Epidermal melanocyte (primary cell): ENCODE measurements around the gene CD80.
A peak's percentile ranks its signal among the peaks of the same experiment; 100 is the strongest.

Experiments used
- DNase-seq: peaks from one replicate; pipeline ENCODE4 v3.0.0; 2011; ENCODE audit warnings: low spot score; ENCODE audit not compliant: insufficient read length

Gene CD80

DNA sequence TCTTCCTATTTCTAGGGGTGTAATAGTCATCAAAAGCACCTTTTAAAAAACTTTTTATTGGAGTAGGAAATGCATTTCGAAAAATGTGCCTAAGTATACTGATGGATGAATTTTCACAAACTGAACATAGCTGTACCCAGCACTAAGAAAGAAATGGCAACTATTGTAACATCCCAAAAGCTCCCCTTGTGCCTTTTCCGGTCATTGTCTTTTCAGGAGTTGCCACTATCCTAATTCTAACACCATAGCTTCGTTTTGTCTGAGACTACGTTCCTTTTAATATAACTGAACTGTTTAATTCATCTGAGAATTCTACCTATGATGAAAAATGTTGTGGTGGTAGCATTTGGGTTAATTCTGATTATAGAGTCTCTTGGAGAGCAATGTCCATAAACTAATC lies 59.1 kb downstream of the CD80 start:
- no peak for DNase-seq

DNA sequence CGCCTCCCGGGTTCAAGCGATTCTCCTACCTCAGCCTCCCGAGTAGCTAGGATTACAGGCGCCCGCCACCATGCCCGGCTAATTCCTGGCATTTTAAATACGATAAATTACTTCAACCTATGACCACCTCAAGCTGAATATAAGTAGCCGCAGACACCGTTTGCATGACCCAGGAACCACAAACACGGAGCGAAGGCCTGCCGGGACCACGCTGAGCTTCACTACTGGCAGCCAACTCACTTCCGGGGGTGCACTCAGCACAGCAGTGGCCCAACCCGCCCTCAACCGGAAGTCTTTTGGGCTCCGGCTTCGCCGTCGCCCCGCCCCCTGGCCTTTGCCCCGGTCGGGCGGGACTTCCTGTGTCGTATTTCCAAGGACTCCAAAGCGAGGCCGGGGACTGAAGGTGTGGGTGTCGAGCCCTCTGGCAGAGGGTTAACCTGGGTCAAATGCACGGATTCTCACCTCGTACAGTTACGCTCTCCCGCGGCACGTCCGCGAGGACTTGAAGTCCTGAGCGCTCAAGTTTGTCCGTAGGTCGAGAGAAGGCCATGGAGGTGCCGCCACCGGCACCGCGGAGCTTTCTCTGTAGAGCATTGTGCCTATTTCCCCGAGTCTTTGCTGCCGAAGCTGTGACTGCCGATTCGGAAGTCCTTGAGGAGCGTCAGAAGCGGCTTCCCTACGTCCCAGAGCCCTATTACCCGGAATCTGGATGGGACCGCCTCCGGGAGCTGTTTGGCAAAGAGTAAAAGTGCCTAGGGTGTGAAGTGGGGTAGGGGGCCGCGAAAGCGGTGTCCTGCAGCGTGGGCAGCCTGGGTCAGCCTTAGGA lies 61.0 kb downstream of the CD80 start, which contains the start of gene TIMMDC1:
TSS of gene TIMMDC1 (plus strand) at position 362 of the 826 bp plus-strand sequence. CDS start at position 549, 187 bp downstream.
- DNase-seq = peak; percentile 95

DNA sequence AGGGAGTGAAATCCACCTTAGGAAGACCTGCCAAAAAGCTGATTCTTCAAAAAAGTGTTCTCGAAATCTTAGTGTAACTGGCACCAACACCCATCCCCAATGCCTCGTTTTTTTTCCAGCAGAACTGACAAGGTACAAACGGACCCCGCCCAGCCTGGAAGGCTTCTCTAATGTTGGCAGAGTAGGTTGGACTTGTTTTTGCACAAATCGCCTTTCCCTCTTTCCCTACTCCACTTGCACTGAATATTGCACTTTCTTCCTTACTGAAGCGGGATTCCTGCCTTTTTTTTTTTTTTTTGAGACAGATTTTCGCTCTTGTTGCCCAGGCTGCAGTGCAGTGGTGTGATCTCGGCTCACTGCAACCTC lies 61.6 kb downstream of the CD80 start:
- no peak for DNase-seq

DNA sequence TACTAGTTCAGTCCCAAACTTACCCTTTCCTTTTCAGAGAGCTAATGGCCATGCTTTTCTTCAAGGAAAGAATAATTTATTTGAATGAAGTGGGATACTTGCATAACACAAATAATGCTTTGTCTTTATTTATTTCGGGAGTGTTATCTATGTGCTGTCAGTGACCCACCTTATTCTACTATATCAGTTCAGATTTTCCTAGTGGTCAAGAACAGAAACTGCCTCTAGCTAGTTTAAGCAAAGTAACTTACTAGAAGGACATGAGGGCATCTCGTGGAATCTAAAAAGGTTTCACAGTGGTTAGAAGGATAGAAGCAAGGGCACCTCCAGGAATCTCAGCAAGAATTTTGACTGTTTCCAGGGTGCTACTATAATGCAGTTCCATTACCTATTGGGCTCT lies 64.8 kb downstream of the CD80 start:
- DNase-seq = no peak

DNA sequence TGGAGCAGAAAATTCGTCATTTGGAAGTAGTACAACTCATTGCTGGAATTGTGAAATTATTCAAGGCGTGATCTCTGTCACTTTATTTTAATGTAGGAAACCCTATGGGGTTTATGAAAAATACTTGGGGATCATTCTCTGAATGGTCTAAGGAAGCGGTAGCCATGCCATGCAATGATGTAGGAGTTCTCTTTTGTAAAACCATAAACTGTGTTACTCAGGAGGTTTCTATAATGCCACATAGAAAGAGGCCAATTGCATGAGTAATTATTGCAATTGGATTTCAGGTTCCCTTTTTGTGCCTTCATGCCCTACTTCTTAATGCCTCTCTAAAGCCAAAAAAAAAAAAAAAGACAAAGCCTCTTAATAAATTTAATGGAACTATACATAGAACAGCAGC lies 66.6 kb downstream of the CD80 start:
- no peak for DNase-seq

DNA sequence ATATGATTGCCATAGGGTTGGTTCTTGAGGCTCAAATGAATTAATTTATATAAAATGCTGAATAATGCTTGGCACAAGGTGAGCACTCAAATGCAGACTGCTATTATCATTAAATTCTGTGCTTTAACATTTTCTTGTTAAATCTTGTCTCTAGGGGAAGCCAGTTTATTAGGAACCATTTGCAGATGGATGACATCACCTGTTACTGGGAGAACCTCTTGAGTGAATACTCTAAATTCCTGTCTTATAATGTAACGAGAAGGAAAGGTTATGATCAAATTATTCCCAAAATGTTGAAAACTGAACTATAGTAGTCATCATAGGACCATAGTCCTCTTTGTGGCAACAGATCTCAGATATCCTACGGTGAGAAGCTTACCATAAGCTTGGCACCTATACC lies 67.3 kb downstream of the CD80 start:
- DNase-seq = no peak

DNA sequence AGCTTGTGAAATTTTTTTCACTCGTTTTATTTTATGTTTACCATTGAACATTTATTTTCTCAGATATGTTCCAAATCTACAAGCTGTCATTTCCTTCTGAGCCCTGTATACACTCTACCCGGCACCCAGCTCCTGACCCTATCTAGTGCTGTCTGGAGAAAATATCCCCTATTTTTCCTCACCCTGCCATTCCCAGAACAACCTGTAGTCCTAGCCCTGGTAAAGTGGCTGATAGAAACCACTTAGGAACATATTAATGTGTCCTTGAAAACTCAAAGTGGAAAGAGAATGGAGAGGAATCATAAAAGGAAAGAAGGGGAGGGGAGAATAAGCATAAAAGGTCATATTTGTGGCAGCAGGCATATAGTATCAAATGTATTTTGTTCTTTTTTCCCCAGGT lies 69.3 kb downstream of the CD80 start:
- no peak for DNase-seq

DNA sequence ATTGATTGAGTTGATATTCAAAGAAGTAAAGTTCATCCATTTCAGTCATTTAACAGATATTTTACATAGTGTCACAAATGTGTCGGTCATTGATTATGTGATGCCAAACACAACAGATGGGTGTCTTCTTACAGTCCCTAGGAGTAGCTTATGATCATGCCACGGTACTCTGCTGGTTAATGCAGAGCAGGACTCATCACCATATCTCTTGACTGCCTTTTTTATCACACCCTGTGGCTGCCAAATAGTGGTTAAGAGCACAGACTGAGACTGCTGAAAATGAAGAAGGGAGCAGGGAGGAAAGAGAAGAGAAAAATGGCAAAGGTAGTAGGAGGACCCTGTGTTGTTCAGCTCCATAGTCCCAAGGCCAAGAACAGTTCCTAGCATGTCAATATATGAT lies 73.9 kb downstream of the CD80 start:
- no peak for DNase-seq

DNA sequence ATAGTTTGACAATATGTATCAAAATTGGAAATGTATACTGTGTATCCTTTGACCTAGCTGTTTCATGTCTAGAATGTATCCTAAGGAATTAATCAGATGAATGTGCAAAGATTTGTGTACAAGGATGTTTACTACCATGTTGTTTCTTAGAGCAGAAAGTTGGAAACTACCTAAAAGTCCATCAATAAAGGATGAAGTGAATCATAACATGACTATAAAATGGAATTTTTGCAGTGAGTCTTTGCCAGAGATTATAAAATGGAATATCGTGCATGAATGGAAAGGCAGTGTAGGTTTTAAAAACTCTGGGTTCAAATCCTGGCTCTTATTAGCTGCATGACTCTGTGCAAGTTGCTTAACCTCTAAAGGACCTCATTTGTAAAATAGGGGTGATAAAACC lies 76.3 kb downstream of the CD80 start:
- no peak for DNase-seq

DNA sequence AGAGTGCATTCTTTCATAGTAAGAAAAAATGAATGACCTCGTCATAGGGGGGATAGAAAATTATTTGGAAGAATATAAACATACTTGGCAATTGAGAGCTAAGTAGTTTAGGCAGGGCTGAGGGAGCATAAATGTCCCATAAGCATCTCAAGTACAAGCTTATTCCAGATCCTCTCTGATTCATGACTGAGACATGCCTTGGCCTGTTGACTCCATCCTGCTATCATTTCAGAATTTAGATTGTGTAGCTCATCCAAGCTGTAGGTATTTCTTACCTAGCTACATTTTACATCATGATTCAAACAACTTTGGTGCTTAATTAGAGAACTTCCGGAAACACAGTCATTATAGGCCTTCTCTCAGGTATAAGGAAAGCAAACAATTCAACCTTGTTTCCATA lies 78.3 kb downstream of the CD80 start:
- no peak for DNase-seq
